Peyer's patch (tissue), 4 donors: Measurements from ENCODE around the gene RAB35.

Source experiments
- POLR2A ChIP-seq, 2 donors: fragments of 450-650 bp; IDR thresholded peaks; one replicate each; pipeline ENCODE4 v1.5.1; 2017; ENCODE audit warnings: antibody characterized with exemption in 2 of 2, mild to moderate bottlenecking in 2 of 2, moderate library complexity in 2 of 2
- TF ChIP-seq, protein P1 (sequence below), 6 experiments: fragments of 450-650 bp in 4 of 6; fragments of 200-600 bp in 2 of 6; sonication (generic) in 1 of 6; IDR thresholded peaks; one replicate each; pipeline ENCODE4 v1.5.1; 2017 to 2019; ENCODE audit warnings: antibody characterized with exemption in 6 of 6, mild to moderate bottlenecking in 3 of 6, moderate library complexity in 1 of 6

DNA sequence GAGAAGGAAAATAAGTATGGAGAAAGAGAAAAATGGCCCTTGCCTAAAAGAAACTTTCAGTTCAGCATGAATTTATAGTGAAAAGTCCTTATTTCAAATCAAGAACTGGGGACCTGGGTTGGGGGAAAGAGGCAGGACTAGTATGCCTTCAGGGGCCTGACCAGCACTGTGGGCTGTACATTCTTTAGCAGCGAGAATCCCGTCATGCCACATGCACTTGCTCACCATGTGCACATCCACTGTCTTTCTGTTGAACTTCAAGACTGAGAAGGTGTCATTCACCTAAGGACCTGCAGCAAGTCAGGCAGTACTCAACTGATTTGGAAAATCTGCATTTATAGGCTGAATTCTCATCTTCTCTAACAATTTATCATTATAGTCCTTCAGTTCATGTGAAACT, 50.2 kb downstream of the RAB35 start:
- TF ChIP-seq, protein P1, sequence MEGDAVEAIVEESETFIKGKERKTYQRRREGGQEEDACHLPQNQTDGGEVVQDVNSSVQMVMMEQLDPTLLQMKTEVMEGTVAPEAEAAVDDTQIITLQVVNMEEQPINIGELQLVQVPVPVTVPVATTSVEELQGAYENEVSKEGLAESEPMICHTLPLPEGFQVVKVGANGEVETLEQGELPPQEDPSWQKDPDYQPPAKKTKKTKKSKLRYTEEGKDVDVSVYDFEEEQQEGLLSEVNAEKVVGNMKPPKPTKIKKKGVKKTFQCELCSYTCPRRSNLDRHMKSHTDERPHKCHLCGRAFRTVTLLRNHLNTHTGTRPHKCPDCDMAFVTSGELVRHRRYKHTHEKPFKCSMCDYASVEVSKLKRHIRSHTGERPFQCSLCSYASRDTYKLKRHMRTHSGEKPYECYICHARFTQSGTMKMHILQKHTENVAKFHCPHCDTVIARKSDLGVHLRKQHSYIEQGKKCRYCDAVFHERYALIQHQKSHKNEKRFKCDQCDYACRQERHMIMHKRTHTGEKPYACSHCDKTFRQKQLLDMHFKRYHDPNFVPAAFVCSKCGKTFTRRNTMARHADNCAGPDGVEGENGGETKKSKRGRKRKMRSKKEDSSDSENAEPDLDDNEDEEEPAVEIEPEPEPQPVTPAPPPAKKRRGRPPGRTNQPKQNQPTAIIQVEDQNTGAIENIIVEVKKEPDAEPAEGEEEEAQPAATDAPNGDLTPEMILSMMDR (IDR thresholded peaks at IDR 0.05) = no peak
- no peak for TF ChIP-seq POLR2A (IDR thresholded peaks at IDR 0.05)
